Stimulated activated CD4-positive, alpha-beta T cell treated with anti-CD3 and anti-CD28 coated beads, Interleukin-2, amount 100 ng/mL, for 24 hours (primary cell): ENCODE data around the gene LCE1D.

ENCODE experiments used
- DNase-seq, 2 donors: peaks; one replicate each; pipeline ENCODE4 v3.0.0-alpha.2; 2020

LCE1D gene

GRCh38 chr1:152817309-152817708 lies 20.8 kb downstream of the LCE1D start:
- DNase-seq: no peak

DNA sequence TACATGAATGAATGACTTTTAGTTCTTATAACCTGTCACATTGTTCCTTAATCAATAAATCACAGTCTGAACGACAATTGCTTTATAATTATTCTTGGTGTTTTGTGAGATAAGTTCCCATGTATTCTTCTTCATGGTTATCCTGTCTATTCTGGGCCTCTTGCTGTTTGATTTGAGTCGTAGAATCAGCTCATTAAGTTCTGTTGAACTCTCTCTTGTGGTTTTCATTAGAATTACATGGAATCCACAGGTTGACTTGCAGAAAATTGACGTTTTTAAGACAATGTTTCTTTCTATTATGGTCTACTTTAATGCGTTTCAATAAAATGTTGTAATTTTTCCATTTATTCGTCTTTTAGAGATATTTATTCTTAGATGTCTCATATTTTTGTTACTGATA lies 26.8 kb downstream of the LCE1D start:
- DNase-seq: no peak

DNA sequence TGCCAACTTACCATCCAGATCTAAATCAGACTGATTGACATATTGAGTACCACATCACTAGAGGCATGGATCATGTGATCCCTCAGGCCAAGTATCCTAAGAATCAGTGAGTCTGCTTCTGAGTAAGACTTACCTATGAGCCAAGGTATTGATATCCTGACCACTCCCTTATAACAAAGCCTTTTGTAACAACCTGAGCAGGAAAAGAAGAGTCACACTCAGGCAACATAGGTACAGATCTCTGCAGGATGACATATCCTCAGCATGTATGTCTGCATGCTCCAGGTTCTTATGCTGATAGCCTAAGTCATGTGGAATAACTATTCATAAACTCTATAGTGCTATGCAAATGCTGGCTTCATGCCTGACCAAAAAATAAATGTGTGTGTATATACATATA lies 28.4 kb downstream of the LCE1D start:
- no peak for DNase-seq

- DNase-seq: no peak
Measured at GRCh38 chr1:152827173-152827572, 30.7 kb downstream of the LCE1D start, which contains the start of gene LCE1A. LCE1A (plus strand) TSS chr1:152827473; CDS start chr1:152827473, 0 bp downstream.

GRCh38 chr1:152836870-152837269 lies 40.3 kb downstream of the LCE1D start:
- DNase-seq: no peak

- no peak for DNase-seq
Measured at GRCh38 chr1:152842556-152842955, 46.0 kb downstream of the LCE1D start, which contains the start of gene LCE6A. LCE6A (plus strand) TSS chr1:152842856; CDS start chr1:152843521, 665 bp downstream.
